H1 (cell line): ENCODE results near the gene TTLL7.

Experiments
- EP300 ChIP-seq, 2 experiments: IDR thresholded peaks; 1 replicate in 1 of 2; 2 replicates in 1 of 2; pipeline ENCODE4 v1.6.1; 2011 to 2012; ENCODE audit warnings: low read depth in 2 of 2, low read length in 2 of 2, mild to moderate bottlenecking in 2 of 2, borderline replicate concordance in 1 of 2, inconsistent platforms in 1 of 2, moderate library complexity in 1 of 2
- RAD21 ChIP-seq, 2 experiments: IDR thresholded peaks in 1 of 2; conservative IDR thresholded peaks in 1 of 2; 2 replicates each; pipeline ENCODE4 v1.6.1; 2011; ENCODE audit warnings: low read depth in 2 of 2, low read length in 2 of 2, improper control_type of control experiment in 1 of 2, inconsistent platforms in 1 of 2, mild to moderate bottlenecking in 1 of 2, moderate library complexity in 1 of 2

DNA sequence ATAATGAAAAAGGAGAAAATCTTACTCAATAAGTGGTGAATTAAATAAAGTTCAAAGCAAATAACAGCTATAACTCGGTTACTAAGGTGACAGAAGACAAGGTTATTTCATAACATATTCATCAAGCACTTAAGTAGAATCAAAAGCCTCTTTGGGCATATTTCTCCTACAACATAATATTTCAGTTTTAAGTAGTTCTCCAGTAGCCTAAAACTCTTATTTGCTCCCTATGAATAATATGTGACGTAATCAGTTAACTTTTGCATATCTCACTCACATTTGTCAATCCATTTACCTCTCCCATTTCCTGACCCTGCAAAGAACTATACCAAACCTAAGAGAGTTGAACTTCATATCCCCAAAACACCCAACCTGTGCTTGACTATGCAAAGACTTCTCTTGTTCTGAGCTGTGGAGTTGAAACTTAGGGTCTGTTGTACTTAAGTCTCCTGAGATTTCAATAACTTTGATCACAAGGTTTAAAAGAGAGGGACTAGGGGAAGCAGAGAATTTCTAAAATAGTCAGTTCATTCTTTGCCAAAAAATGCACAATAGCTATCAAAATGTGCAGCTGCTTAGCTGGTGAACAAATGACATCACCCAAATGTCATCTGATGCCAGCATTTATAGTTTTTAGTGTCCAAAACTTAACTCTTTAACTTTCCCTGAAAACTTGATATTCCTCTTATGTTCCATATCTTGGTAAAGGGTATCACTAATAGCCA, 37.2 kb downstream of the TTLL7 start:
- TF ChIP-seq EP300 (IDR thresholded peaks at IDR 0.05; ENCODE audit: borderline replicate concordance in 1 of 2, low read depth in 2 of 2, low read length in 2 of 2) = no peak
- TF ChIP-seq RAD21 (IDR thresholded peaks at IDR 0.05 in 1 of 2, conservative IDR thresholded peaks at IDR 0.05 in 1 of 2; ENCODE audit: low read depth in 2 of 2, low read length in 2 of 2) = no peak
